Measurements from ENCODE around the gene FOXF1. TPM values are rescaled to one million over a fixed set of nuclear protein-coding genes. Genes with fewer than 3 reads are reported as not detected.

FOXF1 gene
- total and polyA plus RNA-seq, 2 donors from 2014 or later: 0.57 to 0.67 TPM

DNA sequence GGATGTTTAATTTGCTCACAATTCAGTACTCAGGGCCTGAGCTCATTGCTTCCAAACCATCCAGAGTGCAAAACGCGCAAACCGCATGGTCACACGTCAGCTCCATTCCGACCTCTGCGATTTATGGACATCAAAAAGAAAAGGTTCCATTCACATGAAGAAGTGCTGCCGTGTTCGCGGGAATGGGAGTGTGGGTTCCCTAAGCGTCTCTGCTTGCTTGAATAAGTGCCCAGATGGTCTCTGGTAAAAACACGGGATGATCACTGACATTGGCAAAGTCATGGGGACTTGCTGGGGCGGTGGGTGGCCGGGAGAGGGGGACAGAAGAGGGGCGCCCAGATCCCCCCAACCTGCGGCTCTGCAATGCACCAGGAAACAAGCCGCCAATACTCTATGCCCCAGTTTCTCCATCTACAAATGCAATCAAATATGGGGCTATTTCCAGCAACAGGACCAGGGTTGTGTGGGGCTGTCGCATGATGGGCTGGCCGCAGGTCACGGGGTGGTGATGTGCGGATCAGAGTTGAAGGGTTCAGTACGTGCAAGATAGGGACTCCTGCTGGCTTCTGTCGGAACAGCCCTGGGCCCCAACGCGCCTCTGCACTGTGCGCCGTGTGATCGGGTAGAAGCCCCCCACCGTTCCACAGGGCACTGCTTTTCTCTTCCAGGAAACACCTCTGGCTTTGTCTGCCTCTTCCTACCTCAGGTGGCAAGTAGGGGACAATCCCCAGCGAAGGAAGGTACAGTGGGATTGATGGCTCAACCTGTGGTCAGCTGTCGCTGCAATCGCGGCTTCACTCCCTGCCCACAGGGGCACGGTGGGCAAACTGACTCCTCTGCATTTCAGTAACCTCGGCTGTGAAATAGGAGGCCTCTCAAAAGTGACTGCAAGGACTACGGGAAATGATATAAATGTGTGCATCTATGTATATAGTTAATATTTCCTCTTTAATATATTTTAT lies 11.2 kb downstream of the FOXF1 start:
- FAIRE-seq (no peak), DNase-seq (peak in 1 of 5 donors; percentile 44)
- no peak overlapping the region for H3K9ac ChIP-seq (ENCODE audit: low read length in 3 of 3)
- no peaks in the 10 kb centered on the region for H3K9me3 ChIP-seq (ENCODE audit: control insufficient read depth in 2 of 3, insufficient read depth in 1 of 3, low read length in 3 of 3)
- peaks cover 23% of the 10 kb centered on the region for H3K27me3 ChIP-seq (ENCODE audit: control insufficient read depth, insufficient read depth, low read length)
- peaks cover 0 to 3% (median 0%) of the 10 kb centered on the region in 3 donors for H3K4me1 ChIP-seq (ENCODE audit: control insufficient read depth in 2 of 3, insufficient read depth in 2 of 3, low read depth in 1 of 3, low read length in 3 of 3)
- no peaks in the 10 kb centered on the region for H3K36me3 ChIP-seq (ENCODE audit: control insufficient read depth in 2 of 3, insufficient read depth in 3 of 3, low read length in 3 of 3)
- no peak overlapping the region for H3K4me3 ChIP-seq (ENCODE audit: low read length in 3 of 3)
- intact Hi-C loops (cut with DNase I): no loop called here
- H3K27ac ChIP-seq (ENCODE audit: low read depth in 2 of 2, low read length in 2 of 2): no peak overlapping the region
- TF ChIP-seq, protein P1, sequence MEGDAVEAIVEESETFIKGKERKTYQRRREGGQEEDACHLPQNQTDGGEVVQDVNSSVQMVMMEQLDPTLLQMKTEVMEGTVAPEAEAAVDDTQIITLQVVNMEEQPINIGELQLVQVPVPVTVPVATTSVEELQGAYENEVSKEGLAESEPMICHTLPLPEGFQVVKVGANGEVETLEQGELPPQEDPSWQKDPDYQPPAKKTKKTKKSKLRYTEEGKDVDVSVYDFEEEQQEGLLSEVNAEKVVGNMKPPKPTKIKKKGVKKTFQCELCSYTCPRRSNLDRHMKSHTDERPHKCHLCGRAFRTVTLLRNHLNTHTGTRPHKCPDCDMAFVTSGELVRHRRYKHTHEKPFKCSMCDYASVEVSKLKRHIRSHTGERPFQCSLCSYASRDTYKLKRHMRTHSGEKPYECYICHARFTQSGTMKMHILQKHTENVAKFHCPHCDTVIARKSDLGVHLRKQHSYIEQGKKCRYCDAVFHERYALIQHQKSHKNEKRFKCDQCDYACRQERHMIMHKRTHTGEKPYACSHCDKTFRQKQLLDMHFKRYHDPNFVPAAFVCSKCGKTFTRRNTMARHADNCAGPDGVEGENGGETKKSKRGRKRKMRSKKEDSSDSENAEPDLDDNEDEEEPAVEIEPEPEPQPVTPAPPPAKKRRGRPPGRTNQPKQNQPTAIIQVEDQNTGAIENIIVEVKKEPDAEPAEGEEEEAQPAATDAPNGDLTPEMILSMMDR (IDR thresholded peaks at IDR 0.05; ENCODE audit: borderline replicate concordance, extremely low read depth, insufficient read depth): no peak

DNA sequence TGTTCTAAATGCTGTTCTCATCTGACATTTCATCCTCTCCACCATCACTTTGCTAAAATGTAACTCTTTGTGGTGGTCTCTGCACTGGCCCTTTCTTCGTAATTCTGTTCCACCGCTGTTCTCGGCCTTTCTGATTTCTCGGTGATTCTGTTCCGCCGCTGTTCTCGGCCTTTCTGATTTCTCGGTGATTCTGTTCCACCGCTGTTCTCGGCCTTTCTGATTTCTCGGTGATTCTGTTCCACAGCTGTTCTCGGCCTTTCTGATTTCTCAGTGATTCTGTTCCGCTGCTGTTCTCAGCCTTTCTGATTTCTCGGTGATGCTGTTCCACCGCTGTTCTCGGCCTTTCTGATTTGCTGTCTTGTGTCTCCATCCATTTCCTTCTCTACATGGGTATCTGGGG lies 12.3 kb downstream of the FOXF1 start:
- peak in 1 of 5 donors; percentile 41 for DNase-seq
- no peaks in the 10 kb centered on the region for H3K36me3 ChIP-seq (ENCODE audit: control insufficient read depth in 2 of 3, insufficient read depth in 3 of 3, low read length in 3 of 3)
- peaks cover 0 to 3% (median 0%) of the 10 kb centered on the region in 3 donors for H3K4me1 ChIP-seq (ENCODE audit: control insufficient read depth in 2 of 3, insufficient read depth in 2 of 3, low read depth in 1 of 3, low read length in 3 of 3)
- intact Hi-C loops (cut with DNase I): no loop called here
- H3K27ac ChIP-seq (ENCODE audit: low read depth in 2 of 2, low read length in 2 of 2): no peak overlapping the region
- no peak overlapping the region for H3K4me3 ChIP-seq (ENCODE audit: low read length in 3 of 3)
- no peaks in the 10 kb centered on the region for H3K9me3 ChIP-seq (ENCODE audit: control insufficient read depth in 2 of 3, insufficient read depth in 1 of 3, low read length in 3 of 3)
- TF ChIP-seq, protein P1 (IDR thresholded peaks at IDR 0.05; ENCODE audit: borderline replicate concordance, extremely low read depth, insufficient read depth): no peak
- peaks cover 14% of the 10 kb centered on the region for H3K27me3 ChIP-seq (ENCODE audit: control insufficient read depth, insufficient read depth, low read length)
- no peak overlapping the region for H3K9ac ChIP-seq (ENCODE audit: low read length in 3 of 3)
- no peak for FAIRE-seq

DNA sequence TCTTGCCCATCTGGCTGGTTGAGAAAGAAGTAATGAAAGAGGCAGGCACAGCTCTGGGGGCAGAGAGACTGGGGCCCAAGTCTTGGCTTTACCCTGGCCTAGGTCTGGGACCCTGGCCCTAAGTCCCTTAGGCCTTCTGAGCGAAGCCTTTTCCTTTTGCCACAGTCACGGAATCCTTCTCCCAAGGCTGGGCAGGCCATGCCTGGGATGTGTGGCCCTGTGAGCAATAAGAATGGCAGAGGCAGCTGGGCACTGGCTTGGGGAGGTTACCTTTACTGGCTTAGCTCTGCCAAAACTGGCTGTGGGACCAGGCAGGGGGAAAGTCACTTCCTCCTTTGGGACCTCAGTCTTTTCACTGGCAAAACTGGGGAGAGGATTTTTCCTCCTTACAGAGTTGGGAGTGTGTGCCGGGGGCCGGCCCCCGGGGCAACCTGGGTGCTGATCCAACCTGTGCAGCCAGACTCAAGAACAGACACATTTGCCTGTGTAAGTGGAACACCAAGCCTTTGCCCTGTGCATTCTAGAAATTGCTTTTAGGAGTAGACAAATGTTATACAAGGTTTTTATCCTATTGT lies 12.9 kb downstream of the FOXF1 start:
- FAIRE-seq (no peak), DNase-seq (peak in 1 of 5 donors; percentile 43)
- intact Hi-C loops (cut with DNase I): no loop called here
- Histone ChIP-seq H3K4me1 (ENCODE audit: control insufficient read depth in 2 of 3, insufficient read depth in 2 of 3, low read depth in 1 of 3, low read length in 3 of 3) (peaks cover 0 to 3% (median 0%) of the 10 kb centered on the region in 3 donors), H3K9me3 (ENCODE audit: control insufficient read depth in 2 of 3, insufficient read depth in 1 of 3, low read length in 3 of 3) (no peaks in the 10 kb centered on the region), H3K27me3 (ENCODE audit: control insufficient read depth, insufficient read depth, low read length) (peaks cover 9% of the 10 kb centered on the region), H3K4me3 (ENCODE audit: low read length in 3 of 3) (no peak overlapping the region), H3K9ac (ENCODE audit: low read length in 3 of 3) (no peak overlapping the region), H3K36me3 (ENCODE audit: control insufficient read depth in 2 of 3, insufficient read depth in 3 of 3, low read length in 3 of 3) (no peaks in the 10 kb centered on the region), H3K27ac (ENCODE audit: low read depth in 2 of 2, low read length in 2 of 2) (no peak overlapping the region)
- TF ChIP-seq, protein P1 (IDR thresholded peaks at IDR 0.05; ENCODE audit: borderline replicate concordance, extremely low read depth, insufficient read depth): no peak

All from kidney (tissue), 14 donors.